Measurements from ENCODE around the gene NAA38. TPM values are rescaled to one million over a fixed set of nuclear protein-coding genes. Genes with fewer than 3 reads are reported as not detected.

NAA38 gene
- total and polyA plus RNA-seq, 2 donors (not counting 1 experiment from before 2014, with no cell fraction given): 20.0 to 80.5 TPM

GRCh38 chr17:7888184-7888920 lies 31.0 kb upstream of the NAA38 start, which contains the start of gene CHD3:
CHD3 (plus strand) TSS chr17:7888789; CDS start chr17:7889001, 212 bp downstream.
- TF ChIP-seq CTCF (IDR thresholded peaks at IDR 0.05): no peak
- no peak for TF ChIP-seq EZH2 (IDR thresholded peaks at IDR 0.05; ENCODE audit: borderline replicate concordance, insufficient read depth, low read depth, low read length, poor library complexity, severe bottlenecking)
- Histone ChIP-seq H3K9ac (ENCODE audit: low read length) (peak within 1 kb of the TSS; percentile 68), H3K4me2 (replicated peaks; ENCODE audit: low read depth, low read length, poor library complexity, severe bottlenecking) (peak within 1 kb of the TSS; percentile 86), H3K4me3 (ENCODE audit: control extremely low read depth in 1 of 5, extremely low read depth in 1 of 5, insufficient read depth in 1 of 5, low read depth in 2 of 5, low read length in 4 of 5) (peak within 1 kb of the TSS; percentile 65 to 81 (median 76)), H3K9me3 (ENCODE audit: control extremely low read depth in 1 of 3, control insufficient read depth in 2 of 3, insufficient read depth in 1 of 3, low read length in 2 of 3) (no peaks in the 10 kb centered on the region), H2AFZ (ENCODE audit: insufficient read depth, low read depth, low read length, poor library complexity, severe bottlenecking) (peak within 1 kb of the TSS; percentile 93), H3K27me3 (replicated peaks in 1 of 4; ENCODE audit: control extremely low read depth in 1 of 4, control insufficient read depth in 3 of 4, insufficient read depth in 4 of 4, low read length in 3 of 4) (no peaks in the 10 kb centered on the region), H4K20me1 (ENCODE audit: control insufficient read depth, insufficient read depth, low read length, poor library complexity, severe bottlenecking) (no peaks in the 10 kb centered on the region), H3K36me3 (replicated peaks in 1 of 2; ENCODE audit: control extremely low read depth in 1 of 2, control insufficient read depth in 1 of 2, extremely low read depth in 1 of 2, insufficient read depth in 2 of 2, low read length in 1 of 2) (peaks cover 0 to 10% of the 10 kb centered on the region in 2 experiments), H3K79me2 (ENCODE audit: control insufficient read depth, insufficient read depth, low read length) (peaks cover 14% of the 10 kb centered on the region), H3K27ac (ENCODE audit: low read length in 2 of 2) (peak within 1 kb of the TSS; percentile 46 to 65), H3K4me1 (ENCODE audit: control insufficient read depth in 2 of 2, insufficient read depth in 2 of 2, low read length in 2 of 2) (peaks cover 19 to 36% of the 10 kb centered on the region in 2 donors)
- H3K27me3 Mint-ChIP-seq: no peaks in the 10 kb centered on the region
- ChIA-PET POLR2A (no interaction called here), CTCF (no interaction called here)
- no peaks in the 10 kb centered on the region for H3K9me3 Mint-ChIP-seq (ENCODE audit: insufficient read depth)
- ATAC-seq (ENCODE audit: low read depth): no peak
- intact Hi-C loops (cut with micrococcal nuclease): loop anchor here (1.0 to 10.0 kb wide), 2 partner anchors 31 to 144 kb away; partner anchors contain the start of gene NAA38
- no peak within 1 kb of the TSS for H3K4me3 Mint-ChIP-seq
- WGBS (ENCODE audit: insufficient coverage): 67% methylated on average over 14 of the region's 18 CpGs
- peaks cover 3% of the 10 kb centered on the region for H3K4me1 Mint-ChIP-seq
- H3K27ac Mint-ChIP-seq: peak within 1 kb of the TSS; percentile 53
- DNase-seq: peak; percentile 47

Measured in B cell (primary cell).